SK-N-MC (cell line): ENCODE data around the gene PLA2G3.
"Not testable (repeated sequence)": the region's sequence is repeated elsewhere in the genome, so short reads cannot be mapped to it uniquely, and the experiment has no call there.

Experiments used
- EZH2 ChIP-seq: fragments of 200-600 bp; sonication (generic); IDR thresholded peaks from one replicate; pipeline ENCODE4 v1.6.1; 2017; ENCODE audit warnings: antibody characterized with exemption
- FOXP2 ChIP-seq: optimal IDR thresholded peaks from 2 replicates; pipeline ENCODE3; 2011; ENCODE audit warnings: mild to moderate bottlenecking, moderate library complexity; ENCODE audit not compliant: insufficient read depth; ENCODE audit errors: extremely low read length, control extremely low read depth
- POLR2AphosphoS5 ChIP-seq: IDR thresholded peaks from 2 replicates; pipeline ENCODE4 v1.6.1; 2012; ENCODE audit warnings: mild to moderate bottlenecking, low read depth, low read length, borderline replicate concordance

GRCh38 chr22:31171734-31172133, 31.4 kb upstream of the PLA2G3 start:
- not testable (repeated sequence) for TF ChIP-seq EZH2, POLR2AphosphoS5, FOXP2
